H1 (cell line): ENCODE data around the gene CACNA2D4. TPM values are rescaled to one million over a fixed set of nuclear protein-coding genes. Genes with fewer than 3 reads are reported as not detected.

Experiments used
- CTCF ChIA-PET: fragments of 300-600 bp; sonication (Branson Sonifier 250); formaldehyde crosslinking; loops from one replicate; lab custom pipeline; 2021; ENCODE audit not compliant: partially characterized antibody; lab: Charles Lee
- POLR2A ChIA-PET: fragments of 300-600 bp; sonication (Branson Sonifier 250); formaldehyde crosslinking; loops from one replicate; lab custom pipeline; 2021; ENCODE audit warnings: inconsistent platforms; ENCODE audit not compliant: partially characterized antibody; lab: Charles Lee
- DNase-seq, 2 experiments: peaks; one replicate each; pipeline versions ENCODE4 v3.0.0 to v3.0.0-alpha.2; 2010 to 2022; ENCODE audit warnings: low spot score in 2 of 2, low read depth in 1 of 2, mixed read lengths in 1 of 2
- FAIRE-seq: peaks from 2 replicates; lab custom pipeline; 2011; peaks lifted over from hg19 to GRCh38; lab: Jason Lieb, UNC
- H2AFZ ChIP-seq: 2 replicates; pipeline ENCODE4 v1.8.1; 2012; ENCODE audit warnings: low read length, inconsistent platforms
- H2AK5ac ChIP-seq: 2 replicates; pipeline ENCODE4 v1.6.1; 2013; ENCODE audit warnings: low read depth, low read length
- H2BK120ac ChIP-seq: replicated peaks from 2 replicates; pipeline ENCODE3; 2013; ENCODE audit warnings: low read depth, low read length, inconsistent platforms
- H2BK12ac ChIP-seq: 2 replicates; pipeline ENCODE4 v1.6.1; 2013; ENCODE audit warnings: low read depth, low read length
- H2BK15ac ChIP-seq: 2 replicates; pipeline ENCODE4 v1.6.1; 2013; ENCODE audit warnings: low read length
- H2BK20ac ChIP-seq: 2 replicates; pipeline ENCODE4 v1.6.1; 2013; ENCODE audit warnings: low read length
- H2BK5ac ChIP-seq: 2 replicates; pipeline ENCODE4 v1.6.1; 2013; ENCODE audit warnings: low read depth, low read length
- H3K14ac ChIP-seq: 2 replicates; pipeline ENCODE4 v1.6.1; 2013; ENCODE audit warnings: inconsistent platforms; ENCODE audit not compliant: insufficient read length
- H3K18ac ChIP-seq: 2 replicates; pipeline ENCODE4 v1.6.1; 2013; ENCODE audit warnings: low read length; ENCODE audit errors: extremely low read depth
- H3K23ac ChIP-seq: 2 replicates; pipeline ENCODE4 v1.6.1; 2013; ENCODE audit warnings: inconsistent platforms; ENCODE audit not compliant: insufficient read length
- H3K23me2 ChIP-seq: 2 replicates; pipeline ENCODE4 v1.6.1; 2013; ENCODE audit warnings: low read depth, low read length
- H3K27ac ChIP-seq: 2 replicates; pipeline ENCODE4 v1.6.1; 2011; ENCODE audit warnings: low read depth, low read length, inconsistent platforms
- H3K27me3 ChIP-seq, 4 experiments: replicated peaks in 1 of 4; 1 replicate in 1 of 4; 2 replicates in 3 of 4; pipeline versions ENCODE4 v1.6.1 to v1.8.1; 2011 to 2013; ENCODE audit warnings: low read length in 3 of 4, mild to moderate bottlenecking in 3 of 4, inconsistent platforms in 2 of 4, mixed read lengths in 2 of 4, moderate library complexity in 1 of 4; ENCODE audit not compliant: control insufficient read depth in 3 of 4, insufficient read depth in 3 of 4; ENCODE audit errors: extremely low read depth in 1 of 4
- H3K36me3 ChIP-seq, 4 experiments: 2 replicates each; pipeline versions ENCODE4 v1.6.1 to v1.8.1; 2011 to 2013; ENCODE audit warnings: mild to moderate bottlenecking in 4 of 4, low read length in 3 of 4, moderate library complexity in 2 of 4, control low read depth in 1 of 4, inconsistent platforms in 1 of 4; ENCODE audit not compliant: insufficient read depth in 4 of 4, control insufficient read depth in 2 of 4
- H3K4ac ChIP-seq: replicated peaks from 2 replicates; pipeline ENCODE3; 2013; ENCODE audit warnings: low read length, low read depth, mixed read lengths, inconsistent platforms; ENCODE audit not compliant: insufficient read length
- H3K4me1 ChIP-seq, 4 experiments: replicated peaks in 1 of 4; 1 replicate in 1 of 4; 2 replicates in 3 of 4; pipeline versions ENCODE4 v1.6.1 to v1.8.1; 2011 to 2013; ENCODE audit warnings: low read length in 3 of 4, inconsistent platforms in 2 of 4, mixed read lengths in 1 of 4; ENCODE audit not compliant: insufficient read depth in 4 of 4, control insufficient read depth in 3 of 4
- H3K4me2 ChIP-seq, 2 experiments: 2 replicates each; pipeline versions ENCODE4 v1.6.1 to v1.8.1; 2011 to 2013; ENCODE audit warnings: low read depth in 2 of 2, low read length in 2 of 2, control low read depth in 1 of 2, inconsistent platforms in 1 of 2, mild to moderate bottlenecking in 1 of 2; ENCODE audit not compliant: insufficient read depth in 1 of 2
- H3K4me3 ChIP-seq, 4 experiments: fragments of 200-600, 300-600 bp in 1 of 4; sonication (generic), shearing (Covaris generic), sonication (Bioruptor Twin) in 1 of 4; 2 replicates each; pipeline versions ENCODE4 v1.5.1 to v1.8.1; 2011 to 2016; ENCODE audit warnings: low read length in 4 of 4, low read depth in 3 of 4, control low read depth in 2 of 4, inconsistent platforms in 2 of 4, mild to moderate bottlenecking in 2 of 4, mixed read lengths in 1 of 4, moderate library complexity in 1 of 4; ENCODE audit not compliant: insufficient read depth in 2 of 4; ENCODE audit errors: extremely low read depth in 1 of 4
- H3K56ac ChIP-seq: replicated peaks from 2 replicates; pipeline ENCODE3; 2013; ENCODE audit warnings: low read depth, mild to moderate bottlenecking, mixed read lengths, low read length, inconsistent platforms; ENCODE audit not compliant: insufficient read length
- H3K79me1 ChIP-seq: 2 replicates; pipeline ENCODE4 v1.6.1; 2013; ENCODE audit warnings: low read depth, low read length, control low read depth
- H3K79me2 ChIP-seq, 2 experiments: 2 replicates each; pipeline versions ENCODE4 v1.6.1 to v1.8.1; 2012 to 2013; ENCODE audit warnings: low read length in 2 of 2, mild to moderate bottlenecking in 2 of 2, inconsistent platforms in 1 of 2; ENCODE audit not compliant: insufficient read depth in 2 of 2, control insufficient read depth in 1 of 2
- H3K9ac ChIP-seq, 4 experiments: replicated peaks in 1 of 4; 1 replicate in 1 of 4; 2 replicates in 3 of 4; pipeline versions ENCODE4 v1.6.1 to v1.8.1; 2011 to 2013; ENCODE audit warnings: low read depth in 3 of 4, low read length in 3 of 4, control low read depth in 2 of 4, mild to moderate bottlenecking in 2 of 4, moderate library complexity in 2 of 4, inconsistent platforms in 1 of 4; ENCODE audit errors: extremely low read depth in 1 of 4
- H3K9me3 ChIP-seq, 2 experiments: 2 replicates each; pipeline versions ENCODE4 v1.6.1 to v1.8.1; 2012 to 2013; ENCODE audit warnings: mild to moderate bottlenecking in 2 of 2, moderate library complexity in 2 of 2, control low read depth in 1 of 2, inconsistent platforms in 1 of 2, low read depth in 1 of 2, low read length in 1 of 2, mixed read lengths in 1 of 2; ENCODE audit not compliant: insufficient read depth in 2 of 2
- H4K20me1 ChIP-seq, 2 experiments: replicated peaks in 1 of 2; 2 replicates each; pipeline versions ENCODE3 to v1.8.1; 2011 to 2013; ENCODE audit warnings: inconsistent platforms in 2 of 2, low read length in 2 of 2, mild to moderate bottlenecking in 1 of 2; ENCODE audit not compliant: insufficient read depth in 2 of 2, control insufficient read depth in 1 of 2
- H4K5ac ChIP-seq: 2 replicates; pipeline ENCODE4 v1.6.1; 2013; ENCODE audit warnings: low read length, low read depth, mixed read lengths, inconsistent platforms; ENCODE audit not compliant: insufficient read length
- H4K8ac ChIP-seq: 2 replicates; pipeline ENCODE4 v1.8.0; 2013; ENCODE audit warnings: mild to moderate bottlenecking, moderate library complexity, low read length, inconsistent platforms; ENCODE audit not compliant: insufficient read depth; ENCODE audit errors: extremely low read depth
- H4K91ac ChIP-seq: replicated peaks from 2 replicates; pipeline ENCODE3; 2013; ENCODE audit warnings: low read length, mixed read lengths, inconsistent platforms; ENCODE audit not compliant: insufficient read length
- ATF2 ChIP-seq: IDR thresholded peaks from 2 replicates; pipeline ENCODE4 v1.6.1; 2012; ENCODE audit warnings: low read length, inconsistent platforms
- BACH1 ChIP-seq: IDR thresholded peaks from 2 replicates; pipeline ENCODE4 v1.6.1; 2012; ENCODE audit warnings: low read length, improper control_type of control experiment
- BCL11A ChIP-seq, 2 experiments: IDR thresholded peaks; one replicate each; pipeline ENCODE4 v1.6.1; 2011; ENCODE audit warnings: low read depth in 2 of 2, low read length in 2 of 2, mild to moderate bottlenecking in 2 of 2
- JUN ChIP-seq: IDR thresholded peaks from 2 replicates; pipeline ENCODE4 v1.6.1; 2011; ENCODE audit warnings: low read depth, mild to moderate bottlenecking, improper control_type of control experiment, low read length
- MAX ChIP-seq: IDR thresholded peaks from 2 replicates; pipeline ENCODE4 v1.6.1; 2012; ENCODE audit warnings: inconsistent platforms
- NANOG ChIP-seq: IDR thresholded peaks from 2 replicates; pipeline ENCODE4 v1.6.1; 2011; ENCODE audit warnings: low read length, low read depth, mild to moderate bottlenecking, inconsistent platforms; ENCODE audit not compliant: insufficient read depth, poor library complexity, severe bottlenecking
- NRF1 ChIP-seq: IDR thresholded peaks from 2 replicates; pipeline ENCODE4 v1.6.1; 2011; ENCODE audit warnings: mild to moderate bottlenecking, low read depth, low read length, improper control_type of control experiment
- POU5F1 ChIP-seq: IDR thresholded peaks from 2 replicates; pipeline ENCODE4 v1.6.1; 2011; ENCODE audit warnings: low read depth, mild to moderate bottlenecking, low read length, moderate library complexity
- RBBP5 ChIP-seq: IDR thresholded peaks from 2 replicates; pipeline ENCODE4 v1.7.1; 2012; ENCODE audit warnings: low read depth, mild to moderate bottlenecking, inconsistent platforms, low read length, moderate library complexity, borderline replicate concordance
- SIN3A ChIP-seq, 2 experiments: IDR thresholded peaks in 1 of 2; conservative IDR thresholded peaks in 1 of 2; 2 replicates each; pipeline ENCODE4 v1.6.1; 2011 to 2012; ENCODE audit warnings: low read length in 2 of 2, improper control_type of control experiment in 1 of 2, low read depth in 1 of 2, mild to moderate bottlenecking in 1 of 2
- SIRT6 ChIP-seq: IDR thresholded peaks from one replicate; pipeline ENCODE4 v1.7.1; 2012; ENCODE audit warnings: low read length, inconsistent platforms
- SP2 ChIP-seq: IDR thresholded peaks from 2 replicates; pipeline ENCODE4 v1.6.1; 2012; ENCODE audit warnings: mild to moderate bottlenecking, low read length, inconsistent platforms
- TBP ChIP-seq: IDR thresholded peaks from 2 replicates; pipeline ENCODE4 v1.6.1; 2011; ENCODE audit warnings: low read depth, low read length, improper control_type of control experiment
- WGBS, 2 experiments: shearing (Covaris generic) in 1 of 2; methylation state at CpG; one replicate each; pipeline versions ENCODE4 v1.1.6 to v1.1.7; 2013 to 2015; ENCODE audit warnings: low lambda C conversion rate in 2 of 2, mixed read lengths in 2 of 2, inconsistent platforms in 1 of 2, low coverage in 1 of 2, missing lambda C conversion rate in 1 of 2; ENCODE audit not compliant: insufficient replicate concordance in 2 of 2, insufficient coverage in 1 of 2, insufficient read length in 1 of 2; ENCODE audit errors: extremely low coverage in 1 of 2, missing lambda C conversion rate in 1 of 2; 5-methylcytosine and 5-hydroxymethylcytosine counted together
- polyA plus RNA-seq, 7 experiments: library from polyadenylated mRNA; depleted of rRNA in 3 of 7; stranded (reverse) in 5 of 7; unstranded in 2 of 7; fragments of >200 nt in 5 of 7; fragments of 200-250 nt in 2 of 7; gene quantifications; 1 replicate in 5 of 7; 2 replicates in 1 of 7; 4 replicates in 1 of 7; pipeline versions ENCODE4 v1.2.1 to v1.2.3, GENCODE V29; 2011 to 2013; ENCODE audit warnings: missing spikeins in 2 of 7, mixed read lengths in 2 of 7
- total RNA-seq: library from RNA; stranded (reverse); fragmentation: NEBNext Ultra II Directional; extraction: Animal tissue kit (Norgen Biotek cat#: 25700); gene quantifications from 2 replicates; pipeline ENCODE4 v1.2.1, GENCODE V29; 2021

Gene CACNA2D4
- total and polyA plus RNA-seq, 2 of the 8 experiments (the other 6 are each of a cell fraction or from before 2014, with no cell fraction given), result 0.44 to 0.88 TPM

GRCh38 chr12:1758887-1759286 lies 159.6 kb downstream of the CACNA2D4 start:
- Histone ChIP-seq H3K18ac (no peak overlapping the region), H2BK5ac (no peak overlapping the region), H3K23ac (no peak overlapping the region), H3K56ac (no peak overlapping the region), H3K23me2 (no peaks in the 10 kb centered on the region; the same call in 1 of the 2 replicates), H3K79me1 (no peaks in the 10 kb centered on the region), H2BK20ac (no peak overlapping the region), H3K4ac (no peak overlapping the region), H3K36me3 (peaks cover 0 to 7% (median 4%) of the 10 kb centered on the region in 4 experiments; a peak in 3 of 8 replicates), H3K14ac (no peak overlapping the region), H3K4me2 (no peak overlapping the region), H3K27me3 (no peaks in the 10 kb centered on the region), H2BK15ac (no peak overlapping the region), H3K4me1 (peaks cover 0 to 3% (median 0%) of the 10 kb centered on the region in 4 experiments; a peak in 1 of 7 replicates), H3K4me3 (no peak overlapping the region), H4K8ac (no peak overlapping the region), H3K79me2 (peaks cover 0 to 30% of the 10 kb centered on the region in 2 experiments; a peak in 2 of 4 replicates), H2BK120ac (no peak overlapping the region), H2BK12ac (no peak overlapping the region), H2AFZ (no peak overlapping the region), H2AK5ac (no peak overlapping the region), H3K9ac (no peak overlapping the region), H4K20me1 (no peaks in the 10 kb centered on the region), H3K9me3 (no peaks in the 10 kb centered on the region; a peak in 1 of 4 replicates), H4K5ac (no peak overlapping the region), H4K91ac (no peak overlapping the region), H3K27ac (no peak overlapping the region)
- CTCF ChIA-PET, result no interaction called here
- WGBS, 2 experiments, result 86% methylated on average over 4 of the region's 4 CpGs; no CpG with 5 or more reads in 1 of the 2 experiments
- DNase-seq (no peak), FAIRE-seq (no peak)
- POLR2A ChIA-PET, result no interaction called here
- TF ChIP-seq RBBP5 (no peak), SP2 (no peak), POU5F1 (no peak), NANOG (no peak), ATF2 (no peak), BCL11A (IDR thresholded peaks at IDR 0.05; ENCODE audit: low read depth in 2 of 2, low read length in 2 of 2) (no peak), TBP (no peak), NRF1 (no peak), MAX (no peak), JUN (no peak), SIN3A (conservative IDR thresholded peaks at IDR 0.05 in 1 of 2, IDR thresholded peaks at IDR 0.05 in 1 of 2; ENCODE audit: low read depth in 1 of 2, low read length in 2 of 2) (no peak), BACH1 (no peak), SIRT6 (no peak)
